ENCODE data around the gene DHRS13.

DHRS13 gene

DNA sequence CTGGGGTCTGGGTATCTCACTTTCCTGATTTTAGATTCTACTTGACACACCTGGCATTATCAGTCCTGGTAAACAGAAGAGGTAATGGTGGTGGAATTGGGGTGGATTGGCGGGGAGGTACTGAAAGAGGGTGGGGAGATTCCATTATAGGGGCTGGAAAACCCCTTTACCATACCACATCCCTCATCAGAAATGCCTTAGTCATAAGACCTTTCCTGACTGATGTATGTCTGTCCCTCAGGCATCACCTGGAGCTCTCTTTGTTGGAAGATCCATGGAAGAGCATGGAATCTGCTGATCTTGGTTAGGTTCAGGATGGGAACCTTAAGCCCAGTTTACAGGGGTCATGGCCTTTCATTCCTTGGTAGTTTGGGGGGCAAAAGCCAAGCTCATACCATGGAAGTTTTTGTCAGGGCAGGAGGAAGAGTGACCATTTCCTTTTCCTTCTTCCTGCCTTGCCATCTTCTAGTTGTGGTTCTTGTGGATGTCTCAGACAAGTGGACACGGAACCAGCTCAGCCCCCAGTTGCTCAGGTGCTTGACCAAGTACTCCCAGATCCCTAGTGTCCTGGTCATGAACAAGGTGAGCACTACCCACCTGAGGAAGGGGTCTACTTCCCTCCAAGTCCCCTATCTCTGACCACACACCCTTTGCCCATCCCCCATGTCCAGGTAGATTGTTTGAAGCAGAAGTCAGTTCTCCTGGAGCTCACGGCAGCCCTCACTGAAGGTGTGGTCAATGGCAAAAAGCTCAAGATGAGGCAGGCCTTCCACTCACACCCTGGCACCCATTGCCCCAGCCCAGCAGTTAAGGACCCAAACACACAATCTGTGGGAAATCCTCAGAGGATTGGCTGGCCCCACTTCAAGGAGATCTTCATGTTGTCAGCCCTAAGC, 44.7 kb downstream of the DHRS13 start:
- H3K79me2 ChIP-seq (ENCODE audit: low read length) = peaks cover 20% of the 10 kb centered on the region

DNA sequence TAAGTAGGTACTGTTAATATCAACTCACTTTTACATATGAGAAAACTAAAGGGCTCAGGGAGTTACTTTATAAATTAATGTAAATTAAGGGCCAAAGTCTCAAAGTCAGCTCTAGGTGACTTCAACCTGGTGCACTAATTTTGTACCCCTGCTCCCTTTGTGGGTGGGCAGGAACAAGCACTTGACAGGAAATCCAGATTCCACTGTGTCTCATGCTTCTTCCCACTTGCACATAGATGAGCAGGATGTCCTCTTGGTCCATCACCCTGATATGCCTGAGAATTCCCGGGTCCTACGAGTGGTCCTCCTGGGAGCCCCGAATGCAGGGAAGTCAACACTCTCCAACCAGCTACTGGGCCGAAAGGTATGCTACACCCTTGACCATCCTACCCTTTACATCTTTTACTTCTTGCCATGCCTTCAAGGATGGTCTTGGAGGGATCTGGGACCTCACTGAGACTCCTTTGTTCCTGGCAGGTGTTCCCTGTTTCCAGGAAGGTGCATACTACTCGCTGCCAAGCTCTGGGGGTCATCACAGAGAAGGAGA, 46.8 kb downstream of the DHRS13 start:
- Histone ChIP-seq H3K79me2 (ENCODE audit: low read length) (peaks cover 20% of the 10 kb centered on the region), H3K9ac (ENCODE audit: low read length) (no peak overlapping the region), H4K20me1 (ENCODE audit: insufficient read depth, low read length) (no peaks in the 10 kb centered on the region), H3K4me1 (ENCODE audit: low read length) (no peaks in the 10 kb centered on the region), H3K27me3 (replicated peaks; ENCODE audit: insufficient read depth, low read length) (no peaks in the 10 kb centered on the region), H3K4me2 (ENCODE audit: low read depth, low read length) (peak overlapping the region; percentile 85; the same call in 1 of the 2 replicates), H3K36me3 (replicated peaks; ENCODE audit: insufficient read depth, low read length) (0 out of 2 replicates have a peak, but pooled peaks cover 2% of the 10 kb centered on the region), H3K27ac (ENCODE audit: low read length) (no peak overlapping the region), H3K4me3 (ENCODE audit: low read length) (no peak overlapping the region), H3K9me3 (replicated peaks; ENCODE audit: insufficient read depth, low read length) (no peaks in the 10 kb centered on the region), H3K9me2 (replicated peaks; ENCODE audit: insufficient read depth, low read length) (no peaks in the 10 kb centered on the region), H3F3A (ENCODE audit: insufficient read depth, low read length) (no peaks in the 10 kb centered on the region), H2AFZ (ENCODE audit: low read length) (no peak overlapping the region)
- no peak for TF ChIP-seq EZH2phosphoT487 (IDR thresholded peaks at IDR 0.05; ENCODE audit: low read length)
- no peak for TF ChIP-seq EZH2 (optimal IDR thresholded peaks at IDR 0.05; ENCODE audit: low read depth, low read length)
- TF ChIP-seq, protein P1, sequence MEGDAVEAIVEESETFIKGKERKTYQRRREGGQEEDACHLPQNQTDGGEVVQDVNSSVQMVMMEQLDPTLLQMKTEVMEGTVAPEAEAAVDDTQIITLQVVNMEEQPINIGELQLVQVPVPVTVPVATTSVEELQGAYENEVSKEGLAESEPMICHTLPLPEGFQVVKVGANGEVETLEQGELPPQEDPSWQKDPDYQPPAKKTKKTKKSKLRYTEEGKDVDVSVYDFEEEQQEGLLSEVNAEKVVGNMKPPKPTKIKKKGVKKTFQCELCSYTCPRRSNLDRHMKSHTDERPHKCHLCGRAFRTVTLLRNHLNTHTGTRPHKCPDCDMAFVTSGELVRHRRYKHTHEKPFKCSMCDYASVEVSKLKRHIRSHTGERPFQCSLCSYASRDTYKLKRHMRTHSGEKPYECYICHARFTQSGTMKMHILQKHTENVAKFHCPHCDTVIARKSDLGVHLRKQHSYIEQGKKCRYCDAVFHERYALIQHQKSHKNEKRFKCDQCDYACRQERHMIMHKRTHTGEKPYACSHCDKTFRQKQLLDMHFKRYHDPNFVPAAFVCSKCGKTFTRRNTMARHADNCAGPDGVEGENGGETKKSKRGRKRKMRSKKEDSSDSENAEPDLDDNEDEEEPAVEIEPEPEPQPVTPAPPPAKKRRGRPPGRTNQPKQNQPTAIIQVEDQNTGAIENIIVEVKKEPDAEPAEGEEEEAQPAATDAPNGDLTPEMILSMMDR (IDR thresholded peaks at IDR 0.05; ENCODE audit: low read length) = no peak
- DNase-seq = no peak

More for the DNA sequence above, 44.7 kb downstream of the DHRS13 start:
- H3K4me2 ChIP-seq (ENCODE audit: low read depth, low read length) = no peak overlapping the region
- no peaks in the 10 kb centered on the region for H3K9me2 ChIP-seq (replicated peaks; ENCODE audit: insufficient read depth, low read length)
- DNase-seq = no peak
- H3K36me3 ChIP-seq (replicated peaks; ENCODE audit: insufficient read depth, low read length) = 0 out of 2 replicates have a peak, but pooled peaks cover 2% of the 10 kb centered on the region
- H3K27me3 ChIP-seq (replicated peaks; ENCODE audit: insufficient read depth, low read length) = no peaks in the 10 kb centered on the region
- no peak overlapping the region for H3K4me3 ChIP-seq (ENCODE audit: low read length)
- no peaks in the 10 kb centered on the region for H3K4me1 ChIP-seq (ENCODE audit: low read length)
- H3K9me3 ChIP-seq (replicated peaks; ENCODE audit: insufficient read depth, low read length) = no peaks in the 10 kb centered on the region
- H4K20me1 ChIP-seq (ENCODE audit: insufficient read depth, low read length) = no peaks in the 10 kb centered on the region
- no peak overlapping the region for H2AFZ ChIP-seq (ENCODE audit: low read length)
- no peak overlapping the region for H3K27ac ChIP-seq (ENCODE audit: low read length)
- TF ChIP-seq EZH2 (optimal IDR thresholded peaks at IDR 0.05; ENCODE audit: low read depth, low read length) (no peak), EZH2phosphoT487 (IDR thresholded peaks at IDR 0.05; ENCODE audit: low read length) (no peak)
- TF ChIP-seq, protein P1 (IDR thresholded peaks at IDR 0.05; ENCODE audit: low read length) = no peak
- H3K9ac ChIP-seq (ENCODE audit: low read length) = no peak overlapping the region
- H3F3A ChIP-seq (ENCODE audit: insufficient read depth, low read length) = no peaks in the 10 kb centered on the region

DNA sequence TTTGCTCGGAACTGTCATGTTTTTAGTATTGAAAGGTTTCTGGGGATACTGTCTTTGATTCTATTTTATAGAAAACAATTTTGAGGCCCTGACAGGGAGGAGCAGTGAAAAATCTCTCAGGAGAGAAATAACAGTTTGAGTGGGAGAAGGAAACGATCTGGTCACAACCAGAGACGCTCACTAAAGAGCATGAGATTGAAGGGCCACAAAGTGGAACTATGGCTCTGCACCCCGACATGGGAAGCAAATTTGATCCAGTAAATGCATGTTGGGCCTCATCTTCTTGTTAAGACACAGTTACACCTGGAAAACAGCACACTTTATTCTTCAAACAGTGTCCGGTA, 47.6 kb downstream of the DHRS13 start:
- H3K27ac ChIP-seq (ENCODE audit: low read length) = no peak overlapping the region
- no peaks in the 10 kb centered on the region for H3K4me1 ChIP-seq (ENCODE audit: low read length)

More for the DNA sequence above, 47.6 kb downstream of the DHRS13 start:
- Histone ChIP-seq H3K27me3 (replicated peaks; ENCODE audit: insufficient read depth, low read length) (no peaks in the 10 kb centered on the region), H3K9me3 (replicated peaks; ENCODE audit: insufficient read depth, low read length) (no peaks in the 10 kb centered on the region), H3F3A (ENCODE audit: insufficient read depth, low read length) (no peaks in the 10 kb centered on the region), H3K4me3 (ENCODE audit: low read length) (peak overlapping the region; percentile 97), H2AFZ (ENCODE audit: low read length) (peak overlapping the region; percentile 99), H3K9me2 (replicated peaks; ENCODE audit: insufficient read depth, low read length) (no peaks in the 10 kb centered on the region), H3K79me2 (ENCODE audit: low read length) (peaks cover 20% of the 10 kb centered on the region), H3K9ac (ENCODE audit: low read length) (peak overlapping the region; percentile 82), H3K36me3 (replicated peaks; ENCODE audit: insufficient read depth, low read length) (0 out of 2 replicates have a peak, but pooled peaks cover under 1% of the 10 kb centered on the region), H3K4me2 (ENCODE audit: low read depth, low read length) (peak overlapping the region; percentile 85), H4K20me1 (ENCODE audit: insufficient read depth, low read length) (no peaks in the 10 kb centered on the region)
- TF ChIP-seq, protein P1 (IDR thresholded peaks at IDR 0.05; ENCODE audit: low read length) = no peak
- no peak for DNase-seq

Data from MM.1S (cell line).